ENCODE measurements around the gene JPT2. TPM values are rescaled to one million over a fixed set of nuclear protein-coding genes. Genes with fewer than 3 reads are reported as not detected.

Gene JPT2
- total and polyA plus RNA-seq, 10 of the 15 experiments (the other 5 are each of a cell fraction or from before 2014, with no cell fraction given) = 11.7 to 78.4 (median 48.4) TPM

GRCh38 chr16:1645914-1646525, 32.1 kb upstream of the JPT2 start:
- peaks cover 2% of the 10 kb centered on the region for H4K20me1 ChIP-seq (ENCODE audit: control insufficient read depth, insufficient read depth)
- H3K9ac ChIP-seq (ENCODE audit: control insufficient read depth, insufficient read depth, low read length) = no peak overlapping the region
- H3K4me3 ChIP-seq = no peak overlapping the region
- ChIA-PET POLR2A (no interaction called here), RAD21 (ENCODE audit: unreplicated experiment) (no interaction called here), CTCF (no interaction called here), SMC1A (ENCODE audit: uncharacterized antibody, unreplicated experiment) (no interaction called here)
- 61% methylated on average over 13 of the region's 13 CpGs for WGBS (ENCODE audit: insufficient coverage, insufficient replicate concordance, low lambda C conversion rate, missing lambda C conversion rate)
- in situ Hi-C loops (cut with MboI) = no loop called here
- TF ChIP-seq EGR1 (IDR thresholded peaks at IDR 0.05; ENCODE audit: borderline replicate concordance in 1 of 2, low read depth in 2 of 2, low read length in 2 of 2) = no peak
- no peak for TF ChIP-seq ELK1 (IDR thresholded peaks at IDR 0.05; ENCODE audit: low read depth, low read length)
- TF ChIP-seq SMC3 (IDR thresholded peaks at IDR 0.05; ENCODE audit: borderline replicate concordance, low read length) = no peak
- TF ChIP-seq HDGF (IDR thresholded peaks at IDR 0.05) = no peak
- TF ChIP-seq IRF3 (IDR thresholded peaks at IDR 0.05) = no peak
- no peak for TF ChIP-seq RAD51 (IDR thresholded peaks at IDR 0.05)
- no peak for TF ChIP-seq USF2 (IDR thresholded peaks at IDR 0.05; ENCODE audit: borderline replicate concordance, low read depth, low read length)
- no peak for TF ChIP-seq SIN3A (IDR thresholded peaks at IDR 0.05; ENCODE audit: low read depth, low read length)
- TF ChIP-seq SMARCA5 (IDR thresholded peaks at IDR 0.05) = no peak
- TF ChIP-seq POLR2AphosphoS5 (IDR thresholded peaks at IDR 0.05; ENCODE audit: low read length) = no peak
- TF ChIP-seq NFYA (IDR thresholded peaks at IDR 0.05; ENCODE audit: borderline replicate concordance, low read depth, low read length) = no peak
- TF ChIP-seq HDAC6 (IDR thresholded peaks at IDR 0.05; ENCODE audit: unreplicated experiment) = no peak
- TF ChIP-seq NFIC (IDR thresholded peaks at IDR 0.05; ENCODE audit: low read depth, low read length) = no peak
- no peak for TF ChIP-seq EED (IDR thresholded peaks at IDR 0.05; ENCODE audit: low read depth)
- TF ChIP-seq HCFC1 (IDR thresholded peaks at IDR 0.05; ENCODE audit: low read length) = no peak
- BruUV-seq (replicated peaks) = no TSS peak
- no peaks in the 10 kb centered on the region for H3K27me3 ChIP-seq (replicated peaks in 1 of 2; ENCODE audit: control insufficient read depth in 2 of 2, insufficient read depth in 2 of 2, low read length in 1 of 2)
- FAIRE-seq (no peak), DNase-seq (ENCODE audit: low read depth, low spot score) (no peak), ATAC-seq (no peak)
- H2AFZ ChIP-seq (ENCODE audit: control insufficient read depth, low read depth, low read length) = no peak overlapping the region
- no peak overlapping the region for H3K4me2 ChIP-seq (ENCODE audit: control insufficient read depth, insufficient read depth)
- no peaks in the 10 kb centered on the region for H3K4me1 ChIP-seq (ENCODE audit: control insufficient read depth, insufficient read depth, low read length)
- no peaks in the 10 kb centered on the region for H3K79me2 ChIP-seq (ENCODE audit: control insufficient read depth, insufficient read depth, low read length)
- H3K9me3 ChIP-seq (replicated peaks; ENCODE audit: control insufficient read depth, insufficient read depth, low read length) = no peaks in the 10 kb centered on the region
- peaks cover 10 to 25% of the 10 kb centered on the region in 2 experiments; a peak in 3 of 4 replicates for H3K36me3 ChIP-seq (ENCODE audit: control insufficient read depth in 2 of 2, insufficient read depth in 2 of 2, low read length in 1 of 2)
- intact Hi-C loops (cut with micrococcal nuclease; ENCODE audit: unreplicated experiment) = no loop called here
- no peak overlapping the region for H3K27ac ChIP-seq (ENCODE audit: control insufficient read depth, insufficient read depth)
